WTC11 (cell line): ENCODE results near the gene PAIP1. TPM values are rescaled to one million over a fixed set of nuclear protein-coding genes. Genes with fewer than 3 reads are reported as not detected.

Experiments
- ATF1 ChIP-seq: sonication (generic); formaldehyde crosslinking; IDR thresholded peaks from 2 replicates; pipeline ENCODE4 v1.8.1; 2023; ENCODE audit warnings: mild to moderate bottlenecking, moderate library complexity, missing genetic modification reagents
- CREB1 ChIP-seq: sonication (generic); formaldehyde crosslinking; IDR thresholded peaks from 2 replicates; pipeline ENCODE4 v1.8.0; 2023; ENCODE audit warnings: mild to moderate bottlenecking, missing genetic modification reagents
- E2F4 ChIP-seq: sonication (generic); formaldehyde crosslinking; IDR thresholded peaks from 2 replicates; pipeline ENCODE4 v1.8.1; 2022; ENCODE audit warnings: low read depth, mild to moderate bottlenecking, moderate library complexity, missing genetic modification reagents, borderline replicate concordance
- FOXK1 ChIP-seq: sonication (generic); formaldehyde crosslinking; IDR thresholded peaks from 2 replicates; pipeline ENCODE4 v1.8.0; 2022; ENCODE audit warnings: mild to moderate bottlenecking, moderate library complexity, missing genetic modification reagents
- GABPB1 ChIP-seq: sonication (generic); formaldehyde crosslinking; IDR thresholded peaks from 2 replicates; pipeline ENCODE4 v1.8.1; 2023; ENCODE audit warnings: mild to moderate bottlenecking, missing genetic modification reagents
- IRF1 ChIP-seq: sonication (generic); formaldehyde crosslinking; IDR thresholded peaks from 2 replicates; pipeline ENCODE4 v1.8.0; 2023; ENCODE audit warnings: missing genetic modification reagents
- IRF2 ChIP-seq: sonication (generic); formaldehyde crosslinking; IDR thresholded peaks from 2 replicates; pipeline ENCODE4 v1.8.0; 2022; ENCODE audit warnings: low read depth, missing genetic modification reagents, borderline replicate concordance
- MYBL2 ChIP-seq: sonication (generic); formaldehyde crosslinking; IDR thresholded peaks from 2 replicates; pipeline ENCODE4 v1.8.1; 2023; ENCODE audit warnings: mild to moderate bottlenecking, moderate library complexity, missing genetic modification reagents
- NFE2L1 ChIP-seq: sonication (generic); formaldehyde crosslinking; IDR thresholded peaks from 2 replicates; pipeline ENCODE4 v1.8.1; 2023; ENCODE audit warnings: missing genetic modification reagents
- PRDM15 ChIP-seq: sonication (generic); formaldehyde crosslinking; IDR thresholded peaks from 2 replicates; pipeline ENCODE4 v1.8.0; 2022; ENCODE audit warnings: missing genetic modification reagents
- PREB ChIP-seq: sonication (generic); formaldehyde crosslinking; IDR thresholded peaks from 2 replicates; pipeline ENCODE4 v1.8.1; 2022; ENCODE audit warnings: mild to moderate bottlenecking, missing genetic modification reagents, moderate library complexity, borderline replicate concordance
- SP1 ChIP-seq: sonication (generic); formaldehyde crosslinking; conservative IDR thresholded peaks from 2 replicates; pipeline ENCODE4 v1.8.1; 2022; ENCODE audit warnings: missing genetic modification reagents
- TCF7 ChIP-seq: sonication (generic); formaldehyde crosslinking; IDR thresholded peaks from 2 replicates; pipeline ENCODE4 v1.8.0; 2022; ENCODE audit warnings: mild to moderate bottlenecking, low read depth, missing genetic modification reagents, moderate library complexity
- USF1 ChIP-seq: sonication (generic); formaldehyde crosslinking; IDR thresholded peaks from 2 replicates; pipeline ENCODE4 v1.8.0; 2022; ENCODE audit warnings: mild to moderate bottlenecking, missing genetic modification reagents
- USF2 ChIP-seq: sonication (generic); formaldehyde crosslinking; IDR thresholded peaks from 2 replicates; pipeline ENCODE4 v1.8.1; 2023; ENCODE audit warnings: mild to moderate bottlenecking, missing genetic modification reagents, moderate library complexity
- ZNF121 ChIP-seq: sonication (generic); formaldehyde crosslinking; IDR thresholded peaks from 2 replicates; pipeline ENCODE4 v1.8.0; 2023; ENCODE audit warnings: missing genetic modification reagents
- ZNF423 ChIP-seq: fragments of 250-450 bp; sonication (Bioruptor Pico); IDR thresholded peaks from 2 replicates; pipeline ENCODE4 v2.1.2; 2022; ENCODE audit warnings: mild to moderate bottlenecking, moderate library complexity
- ZSCAN18 ChIP-seq: fragments of 250-450 bp; sonication (Bioruptor Pico); IDR thresholded peaks from 2 replicates; pipeline ENCODE4 v2.1.2; 2022; ENCODE audit warnings: mild to moderate bottlenecking, moderate library complexity
- total RNA-seq: library from RNA; stranded (reverse); gene quantifications from 3 replicates; pipeline ENCODE4 v1.2.3, GENCODE V29; 2021
- TF ChIP-seq, protein P1 (sequence below): sonication (generic); formaldehyde crosslinking; IDR thresholded peaks from 2 replicates; pipeline ENCODE4 v1.8.0; 2023; ENCODE audit warnings: missing genetic modification reagents, mild to moderate bottlenecking, borderline replicate concordance
- TF ChIP-seq, protein P2 (sequence below): sonication (generic); formaldehyde crosslinking; IDR thresholded peaks from 2 replicates; pipeline ENCODE4 v1.8.0; 2022; ENCODE audit warnings: mild to moderate bottlenecking, missing genetic modification reagents
- TF ChIP-seq, protein P3 (sequence below): sonication (generic); formaldehyde crosslinking; IDR thresholded peaks from 2 replicates; pipeline ENCODE4 v1.8.1; 2022; ENCODE audit warnings: mild to moderate bottlenecking, moderate library complexity, missing genetic modification reagents

PAIP1 gene
- total RNA-seq, 1 experiment from 2014 or later, result 82.5 TPM

DNA sequence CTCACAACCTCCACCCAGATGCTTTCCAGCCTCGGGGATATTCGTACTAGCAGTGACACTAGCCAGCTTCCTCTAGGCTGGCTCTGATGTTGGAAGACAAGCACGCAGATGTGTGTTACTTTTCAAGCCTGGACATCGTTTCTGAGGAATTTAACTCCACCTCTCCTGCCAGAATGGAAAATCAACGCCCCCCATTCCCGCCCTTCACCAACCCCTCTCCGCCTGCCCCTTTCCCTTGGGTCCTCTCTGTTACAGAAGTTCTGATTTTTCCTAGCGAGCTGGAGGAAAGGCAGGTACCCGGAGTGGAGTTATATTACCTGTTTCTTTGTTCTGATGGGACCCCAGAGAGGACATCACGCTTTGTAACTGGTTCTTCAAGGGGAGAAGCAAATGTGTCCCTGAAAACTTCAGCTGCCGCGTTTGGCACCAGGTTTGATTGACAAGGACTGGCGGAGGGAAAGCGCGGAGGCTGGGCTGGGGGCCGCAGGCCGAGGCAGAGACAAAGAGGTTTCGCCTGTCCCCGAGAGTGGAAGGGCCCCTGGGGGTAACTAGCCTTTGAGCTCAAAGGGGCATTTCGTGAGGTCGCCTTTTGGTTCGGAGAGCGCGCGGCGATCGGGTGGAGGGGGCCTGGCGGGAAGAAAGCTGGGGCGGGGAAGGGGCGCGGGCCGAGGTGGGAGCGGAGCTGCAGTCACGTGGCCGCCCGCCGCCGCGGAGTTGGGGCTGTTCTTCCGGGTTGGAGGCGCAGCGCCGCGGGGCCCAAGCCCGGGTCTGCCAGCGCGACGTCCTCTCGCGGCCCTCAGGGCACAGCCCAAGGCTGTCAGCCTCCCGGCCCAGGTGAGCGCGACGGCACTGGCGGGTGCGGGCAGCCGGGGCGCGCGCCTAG is 45.8 kb upstream of the PAIP1 start, which contains the start of gene NNT (continued):
- TF ChIP-seq, protein P1, sequence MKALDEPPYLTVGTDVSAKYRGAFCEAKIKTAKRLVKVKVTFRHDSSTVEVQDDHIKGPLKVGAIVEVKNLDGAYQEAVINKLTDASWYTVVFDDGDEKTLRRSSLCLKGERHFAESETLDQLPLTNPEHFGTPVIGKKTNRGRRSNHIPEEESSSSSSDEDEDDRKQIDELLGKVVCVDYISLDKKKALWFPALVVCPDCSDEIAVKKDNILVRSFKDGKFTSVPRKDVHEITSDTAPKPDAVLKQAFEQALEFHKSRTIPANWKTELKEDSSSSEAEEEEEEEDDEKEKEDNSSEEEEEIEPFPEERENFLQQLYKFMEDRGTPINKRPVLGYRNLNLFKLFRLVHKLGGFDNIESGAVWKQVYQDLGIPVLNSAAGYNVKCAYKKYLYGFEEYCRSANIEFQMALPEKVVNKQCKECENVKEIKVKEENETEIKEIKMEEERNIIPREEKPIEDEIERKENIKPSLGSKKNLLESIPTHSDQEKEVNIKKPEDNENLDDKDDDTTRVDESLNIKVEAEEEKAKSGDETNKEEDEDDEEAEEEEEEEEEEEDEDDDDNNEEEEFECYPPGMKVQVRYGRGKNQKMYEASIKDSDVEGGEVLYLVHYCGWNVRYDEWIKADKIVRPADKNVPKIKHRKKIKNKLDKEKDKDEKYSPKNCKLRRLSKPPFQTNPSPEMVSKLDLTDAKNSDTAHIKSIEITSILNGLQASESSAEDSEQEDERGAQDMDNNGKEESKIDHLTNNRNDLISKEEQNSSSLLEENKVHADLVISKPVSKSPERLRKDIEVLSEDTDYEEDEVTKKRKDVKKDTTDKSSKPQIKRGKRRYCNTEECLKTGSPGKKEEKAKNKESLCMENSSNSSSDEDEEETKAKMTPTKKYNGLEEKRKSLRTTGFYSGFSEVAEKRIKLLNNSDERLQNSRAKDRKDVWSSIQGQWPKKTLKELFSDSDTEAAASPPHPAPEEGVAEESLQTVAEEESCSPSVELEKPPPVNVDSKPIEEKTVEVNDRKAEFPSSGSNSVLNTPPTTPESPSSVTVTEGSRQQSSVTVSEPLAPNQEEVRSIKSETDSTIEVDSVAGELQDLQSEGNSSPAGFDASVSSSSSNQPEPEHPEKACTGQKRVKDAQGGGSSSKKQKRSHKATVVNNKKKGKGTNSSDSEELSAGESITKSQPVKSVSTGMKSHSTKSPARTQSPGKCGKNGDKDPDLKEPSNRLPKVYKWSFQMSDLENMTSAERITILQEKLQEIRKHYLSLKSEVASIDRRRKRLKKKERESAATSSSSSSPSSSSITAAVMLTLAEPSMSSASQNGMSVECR, result peak; percentile 91
- TF ChIP-seq ZNF121 (peak; percentile 62; the same call in 1 of the 2 replicates), GABPB1 (peak; percentile 73), E2F4 (CRISPR knock-in tag) (0 out of 2 replicates have a peak, but pooled peaks have one; percentile 24), MYBL2 (CRISPR knock-in tag) (peak; percentile 81; the same call in 1 of the 2 replicates), USF1 (CRISPR knock-in tag) (peak; percentile 94), IRF1 (CRISPR knock-in tag) (no peak), USF2 (CRISPR knock-in tag) (peak; percentile 95), ZNF423 (CRISPR knock-in tag) (no peak), ATF1 (0 out of 2 replicates have a peak, but pooled peaks have one; percentile 49), NFE2L1 (CRISPR knock-in tag) (peak; percentile 72; the same call in 1 of the 2 replicates), ZSCAN18 (CRISPR knock-in tag) (no peak), TCF7 (0 out of 2 replicates have a peak, but pooled peaks have one; percentile 34), CREB1 (no peak), PRDM15 (CRISPR knock-in tag) (peak; percentile 31; the same call in 1 of the 2 replicates), FOXK1 (CRISPR knock-in tag) (0 out of 2 replicates have a peak, but pooled peaks have one; percentile 36), IRF2 (CRISPR knock-in tag) (no peak), SP1 (CRISPR knock-in tag) (peak; percentile 59), PREB (CRISPR knock-in tag) (0 out of 2 replicates have a peak, but pooled peaks have one; percentile 36)
- TF ChIP-seq, protein P2, sequence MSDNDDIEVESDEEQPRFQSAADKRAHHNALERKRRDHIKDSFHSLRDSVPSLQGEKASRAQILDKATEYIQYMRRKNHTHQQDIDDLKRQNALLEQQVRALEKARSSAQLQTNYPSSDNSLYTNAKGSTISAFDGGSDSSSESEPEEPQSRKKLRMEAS, result peak; percentile 85; the same call in 1 of the 2 replicates
- TF ChIP-seq, protein P3, sequence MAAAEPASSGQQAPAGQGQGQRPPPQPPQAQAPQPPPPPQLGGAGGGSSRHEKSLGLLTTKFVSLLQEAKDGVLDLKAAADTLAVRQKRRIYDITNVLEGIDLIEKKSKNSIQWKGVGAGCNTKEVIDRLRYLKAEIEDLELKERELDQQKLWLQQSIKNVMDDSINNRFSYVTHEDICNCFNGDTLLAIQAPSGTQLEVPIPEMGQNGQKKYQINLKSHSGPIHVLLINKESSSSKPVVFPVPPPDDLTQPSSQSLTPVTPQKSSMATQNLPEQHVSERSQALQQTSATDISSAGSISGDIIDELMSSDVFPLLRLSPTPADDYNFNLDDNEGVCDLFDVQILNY (CRISPR knock-in tag), result peak; percentile 84
